Loucy (cell line): Measurements from ENCODE around the gene PAQR4.

Source experiments
- CTCF ChIP-seq: fragments of 200-600 bp; sonication (generic); conservative IDR thresholded peaks from 2 replicates; pipeline ENCODE4 v1.5.1; 2014; ENCODE audit warnings: mild to moderate bottlenecking, antibody characterized with exemption, low read length
- EZH2phosphoT487 ChIP-seq: fragments of 200-600 bp; IDR thresholded peaks from 2 replicates; pipeline ENCODE4 v1.6.1; 2018; ENCODE audit warnings: antibody characterized with exemption, mild to moderate bottlenecking, moderate library complexity, borderline replicate concordance

- TF ChIP-seq CTCF (no peak), EZH2phosphoT487 (no peak)
Observed at GRCh38 chr16:2964475-2965336, 4.4 kb upstream of the PAQR4 start.
